Activated naive CD8-positive, alpha-beta T cell treated with anti-CD3 and anti-CD28 coated beads for 36 hours (primary cell): ENCODE data around the gene SLC7A14. TPM values are rescaled to one million over a fixed set of nuclear protein-coding genes. Genes with fewer than 3 reads are reported as not detected.

Experiments used
- DNase-seq: peaks from one replicate; pipeline ENCODE4 v3.0.0; 2021
- H3K27ac Mint-ChIP-seq: one replicate; pipeline ENCODE4 v1.8.0; 2022; ENCODE audit warnings: mild to moderate bottlenecking, moderate library complexity, mixed read lengths
- H3K27me3 Mint-ChIP-seq: one replicate; pipeline ENCODE4 v1.8.0; 2022; ENCODE audit warnings: mild to moderate bottlenecking, mixed read lengths
- H3K36me3 Mint-ChIP-seq: one replicate; pipeline ENCODE4 v1.8.0; 2021; ENCODE audit warnings: mild to moderate bottlenecking, mixed read lengths
- H3K4me1 Mint-ChIP-seq: one replicate; pipeline ENCODE4 v1.8.0; 2021; ENCODE audit warnings: mixed read lengths
- H3K4me3 Mint-ChIP-seq: one replicate; pipeline ENCODE4 v1.8.0; 2022; ENCODE audit warnings: mild to moderate bottlenecking, moderate library complexity, mixed read lengths
- H3K9me3 Mint-ChIP-seq: one replicate; pipeline ENCODE4 v1.8.0; 2022; ENCODE audit warnings: mixed read lengths
- total RNA-seq, 2 experiments: library from RNA; stranded (reverse); gene quantifications; one replicate each; pipeline ENCODE4 v1.2.3, GENCODE V29; 2021

SLC7A14 gene
- not detected for total RNA-seq

DNA sequence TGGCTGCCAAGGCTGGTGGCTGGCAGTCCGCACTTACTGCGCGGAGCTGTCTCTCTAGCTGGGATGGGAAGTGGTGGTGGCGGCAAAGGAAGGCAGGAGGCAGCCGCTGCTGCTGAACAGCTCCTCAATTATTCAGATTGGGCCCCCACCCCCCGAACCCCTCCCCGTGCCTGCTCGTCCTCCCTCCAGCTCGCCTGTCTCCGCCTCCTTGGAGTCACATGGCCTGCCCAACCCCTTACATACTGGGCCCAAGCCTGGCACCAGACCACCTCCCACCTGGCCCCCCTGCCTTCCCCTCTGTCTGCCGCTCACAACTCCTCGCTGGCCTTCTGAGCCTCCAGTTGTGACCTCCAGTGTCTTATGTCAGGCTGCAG is at the start of gene SLC7A14:
Gene SLC7A14, minus strand, starts transcription at position 139 of the 374 bp plus-strand sequence. CDS start 59,139 bp downstream, outside the sequence.
- Mint-ChIP-seq H3K4me1 (no peaks in the 10 kb centered on the region), H3K27me3 (peaks cover 70% of the 10 kb centered on the region), H3K4me3 (no peak within 1 kb of the TSS), H3K36me3 (peaks cover 5% of the 10 kb centered on the region), H3K9me3 (no peaks in the 10 kb centered on the region), H3K27ac (no peak within 1 kb of the TSS)
- DNase-seq, result no peak

DNA sequence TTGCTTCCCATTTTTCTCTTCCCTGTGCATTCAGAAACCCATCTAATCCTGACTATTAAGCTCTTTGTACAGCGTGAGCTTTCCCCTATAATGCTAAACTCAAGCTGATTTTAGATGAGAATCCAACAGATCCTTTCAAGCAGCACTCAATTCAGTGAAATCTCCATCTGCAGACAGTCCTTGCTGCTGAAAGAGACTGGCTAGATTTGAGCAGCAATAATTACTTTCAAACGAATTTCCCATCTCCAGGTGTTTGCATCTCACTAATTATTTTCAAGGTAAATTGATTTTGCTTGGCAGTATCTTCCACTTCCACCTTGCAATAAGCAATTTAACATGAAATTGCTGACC is 49.5 kb upstream of the SLC7A14 start:
- no peak overlapping the region for H3K4me3 Mint-ChIP-seq
- peaks cover 2% of the 10 kb centered on the region for H3K4me1 Mint-ChIP-seq
- no peaks in the 10 kb centered on the region for H3K36me3 Mint-ChIP-seq
- no peak for DNase-seq
- H3K27me3 Mint-ChIP-seq, result peaks cover 16% of the 10 kb centered on the region
- no peak overlapping the region for H3K27ac Mint-ChIP-seq
- no peaks in the 10 kb centered on the region for H3K9me3 Mint-ChIP-seq

DNA sequence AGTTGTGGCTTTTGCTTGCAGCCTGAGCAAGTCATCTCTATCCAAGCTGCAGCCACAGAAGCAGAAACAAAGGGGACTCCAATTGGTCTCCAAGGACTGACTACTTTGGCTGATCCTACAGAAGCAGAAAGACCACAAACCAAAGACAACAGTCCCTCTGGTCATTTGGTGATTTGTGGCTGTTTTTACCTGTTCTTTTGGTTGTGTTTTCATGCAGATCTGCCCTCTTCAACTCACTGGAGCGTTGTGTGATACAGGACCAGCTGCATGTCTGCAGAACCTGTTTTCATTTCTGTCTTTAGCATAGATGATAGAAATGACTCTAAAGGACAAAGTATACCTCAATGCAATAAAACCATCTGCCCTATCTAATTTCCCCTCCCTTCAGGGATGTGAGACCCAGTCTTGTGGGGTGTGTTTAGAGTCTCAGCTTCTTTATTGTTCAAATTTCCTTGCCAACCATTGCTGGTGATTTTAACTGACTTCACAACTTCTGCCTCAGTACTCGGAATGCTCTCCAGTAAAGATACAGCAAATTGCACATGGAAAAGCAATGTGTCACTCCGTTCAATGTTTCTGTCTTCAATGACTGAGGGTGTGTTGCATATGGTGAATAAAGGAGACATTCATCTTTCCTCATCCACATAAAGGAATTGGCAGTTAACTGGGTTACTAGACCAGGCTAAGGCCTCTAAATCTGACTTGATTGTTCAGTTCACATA is 48.9 kb upstream of the SLC7A14 start:
- no peak for DNase-seq
- H3K27ac Mint-ChIP-seq, result no peak overlapping the region

DNA sequence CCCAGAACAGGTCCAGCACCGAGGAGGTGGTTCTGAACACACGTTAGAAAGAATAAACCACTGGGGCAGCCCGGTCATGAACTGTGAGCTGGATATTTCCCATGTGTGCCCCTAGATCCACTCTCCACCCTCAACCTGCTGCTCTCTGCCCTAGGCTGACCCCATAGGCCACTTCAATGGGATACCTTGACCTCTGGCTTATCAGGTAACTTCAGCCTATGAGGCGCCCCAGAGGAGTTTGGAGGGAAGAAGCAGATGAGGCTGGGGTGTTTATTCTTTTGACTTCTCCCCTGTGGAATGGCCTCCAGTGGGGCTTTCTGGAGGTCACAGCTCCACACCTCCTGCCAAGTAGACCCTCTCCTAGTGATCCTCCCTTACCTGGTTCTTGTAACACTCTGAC is 47.7 kb upstream of the SLC7A14 start:
- no peaks in the 10 kb centered on the region for H3K9me3 Mint-ChIP-seq
- no peak for DNase-seq

More for the DNA sequence above, 48.9 kb upstream of the SLC7A14 start:
- Mint-ChIP-seq H3K36me3 (no peaks in the 10 kb centered on the region), H3K4me3 (no peak overlapping the region), H3K27me3 (peaks cover 16% of the 10 kb centered on the region), H3K4me1 (peaks cover 2% of the 10 kb centered on the region), H3K9me3 (no peaks in the 10 kb centered on the region)

DNA sequence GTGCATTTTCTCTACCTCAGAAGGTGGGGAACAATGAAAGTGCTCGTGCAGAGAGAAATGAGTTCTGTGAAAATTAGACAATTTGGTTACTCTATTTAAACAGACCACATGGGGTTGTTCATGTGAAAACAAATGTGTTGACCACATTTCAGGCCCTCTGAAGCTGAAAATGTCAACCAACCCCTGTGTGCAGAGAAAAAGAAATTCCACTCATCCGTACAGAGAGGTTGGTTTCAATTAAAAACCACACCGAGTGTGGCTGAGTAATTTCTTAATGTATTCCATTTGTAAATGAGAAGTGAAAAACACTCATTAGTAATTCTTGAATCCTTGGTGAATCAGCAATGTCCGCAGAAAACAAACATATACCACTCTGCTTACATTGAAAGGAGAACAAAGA is 46.9 kb upstream of the SLC7A14 start:
- Mint-ChIP-seq H3K9me3 (no peaks in the 10 kb centered on the region), H3K4me3 (no peak overlapping the region), H3K27ac (no peak overlapping the region), H3K36me3 (no peaks in the 10 kb centered on the region), H3K4me1 (peaks cover 2% of the 10 kb centered on the region), H3K27me3 (peaks cover 21% of the 10 kb centered on the region)
- no peak for DNase-seq

More for the DNA sequence above, 47.7 kb upstream of the SLC7A14 start:
- Mint-ChIP-seq H3K36me3 (no peaks in the 10 kb centered on the region), H3K4me1 (peaks cover 2% of the 10 kb centered on the region), H3K27ac (no peak overlapping the region), H3K4me3 (no peak overlapping the region), H3K27me3 (peaks cover 21% of the 10 kb centered on the region)

DNA sequence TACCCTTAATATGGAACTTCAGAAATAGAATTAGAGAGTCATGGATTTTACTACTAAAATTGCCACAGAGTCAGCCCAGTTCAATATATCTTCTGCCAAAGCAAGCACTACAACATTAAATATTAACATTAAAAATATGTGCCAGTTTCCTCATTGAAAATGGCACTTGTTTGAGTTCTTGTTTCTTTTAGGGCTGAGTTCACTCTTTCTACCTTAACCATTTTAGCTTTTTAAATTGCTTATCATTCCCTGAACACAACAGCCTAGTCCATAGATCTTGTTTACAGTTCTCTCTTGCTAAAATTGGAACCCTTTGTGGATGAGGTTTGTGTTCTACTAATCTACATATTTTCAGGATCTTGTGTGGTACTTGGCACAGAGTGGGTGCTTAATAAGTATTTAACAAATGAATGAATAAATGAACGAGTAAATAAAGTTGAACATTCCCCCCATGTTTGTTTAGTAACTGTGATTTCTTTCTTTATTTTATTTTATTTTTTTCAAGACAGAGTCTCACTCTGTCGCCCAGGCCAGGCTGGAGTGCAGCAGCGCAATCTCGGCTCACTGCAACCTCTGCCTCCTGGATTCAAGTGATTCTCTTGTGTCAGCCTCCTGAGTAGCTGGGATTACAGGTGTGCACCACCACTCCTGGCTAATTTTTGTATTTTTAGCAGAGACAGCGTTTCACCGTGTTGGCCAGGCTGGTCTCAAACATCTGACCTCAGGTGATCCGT is 46.0 kb upstream of the SLC7A14 start:
- H3K27me3 Mint-ChIP-seq, result peaks cover 24% of the 10 kb centered on the region
- H3K27ac Mint-ChIP-seq, result no peak overlapping the region
- H3K4me1 Mint-ChIP-seq, result peaks cover 2% of the 10 kb centered on the region

DNA sequence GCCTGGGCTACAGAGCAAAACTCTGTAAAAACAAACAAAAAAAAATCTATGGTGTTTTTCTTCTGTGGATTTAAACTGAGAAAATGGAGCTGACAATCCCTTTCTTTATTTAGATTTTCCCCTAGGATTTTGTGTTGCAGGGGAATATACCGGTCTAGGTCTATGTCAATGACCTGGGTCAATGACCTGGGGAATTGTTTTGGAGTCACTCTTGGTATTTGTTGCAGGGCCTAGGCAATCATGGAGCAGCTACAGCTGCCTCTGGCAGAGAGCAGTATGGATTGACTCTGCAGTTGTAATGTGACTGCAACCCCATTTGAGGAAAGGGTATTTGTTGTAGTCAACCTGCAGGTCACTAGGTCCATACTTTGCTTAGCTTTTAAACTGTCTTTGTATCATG is 37.6 kb upstream of the SLC7A14 start:
- no peaks in the 10 kb centered on the region for H3K36me3 Mint-ChIP-seq
- peaks cover 2% of the 10 kb centered on the region for H3K9me3 Mint-ChIP-seq
- DNase-seq, result no peak
- H3K27ac Mint-ChIP-seq, result no peak overlapping the region
- H3K4me3 Mint-ChIP-seq, result no peak overlapping the region
- peaks cover 36% of the 10 kb centered on the region for H3K27me3 Mint-ChIP-seq
- H3K4me1 Mint-ChIP-seq, result no peaks in the 10 kb centered on the region

More for the DNA sequence above, 46.0 kb upstream of the SLC7A14 start:
- Mint-ChIP-seq H3K4me3 (no peak overlapping the region), H3K36me3 (no peaks in the 10 kb centered on the region), H3K9me3 (no peaks in the 10 kb centered on the region)
- DNase-seq, result no peak

DNA sequence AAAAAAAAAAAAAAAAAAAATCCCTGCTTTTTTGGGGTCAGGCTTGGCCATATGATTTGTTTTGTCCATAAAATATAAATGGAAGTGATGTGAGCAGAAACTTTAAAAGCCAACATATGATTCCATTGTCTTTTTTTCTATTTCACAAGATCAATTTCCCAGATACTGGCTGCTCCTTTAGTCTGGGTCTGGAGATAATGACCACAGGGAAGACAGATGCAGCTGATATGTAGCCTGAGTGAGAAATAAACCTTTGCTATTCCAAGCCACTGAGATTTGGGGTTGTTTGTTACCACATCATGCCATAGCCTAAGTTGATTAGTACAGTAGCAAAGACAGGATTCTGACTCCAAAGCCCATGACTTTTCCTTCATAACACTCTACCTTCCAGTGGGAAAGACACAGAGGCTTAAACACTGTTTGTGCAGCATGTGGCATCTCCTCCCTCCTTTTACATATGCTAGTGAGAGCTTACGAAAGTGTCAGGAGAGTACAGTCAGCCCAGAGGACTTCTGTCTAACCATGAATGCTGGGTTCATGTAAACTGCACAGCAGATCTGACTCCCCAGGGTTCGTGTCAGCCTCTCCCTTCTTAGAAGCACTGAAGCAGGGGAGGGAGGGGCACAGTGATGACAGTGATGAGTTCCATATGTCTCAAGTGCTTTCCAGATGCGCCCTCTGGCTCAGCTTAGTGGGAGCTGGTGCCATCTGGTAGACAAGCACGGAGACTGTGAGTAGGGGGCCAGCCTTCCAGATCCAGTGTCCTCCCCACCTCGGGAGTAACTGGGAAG is 36.7 kb upstream of the SLC7A14 start:
- Mint-ChIP-seq H3K36me3 (no peaks in the 10 kb centered on the region), H3K27ac (no peak overlapping the region), H3K4me1 (no peaks in the 10 kb centered on the region), H3K9me3 (peaks cover 2% of the 10 kb centered on the region), H3K4me3 (no peak overlapping the region), H3K27me3 (peaks cover 36% of the 10 kb centered on the region)
- no peak for DNase-seq

DNA sequence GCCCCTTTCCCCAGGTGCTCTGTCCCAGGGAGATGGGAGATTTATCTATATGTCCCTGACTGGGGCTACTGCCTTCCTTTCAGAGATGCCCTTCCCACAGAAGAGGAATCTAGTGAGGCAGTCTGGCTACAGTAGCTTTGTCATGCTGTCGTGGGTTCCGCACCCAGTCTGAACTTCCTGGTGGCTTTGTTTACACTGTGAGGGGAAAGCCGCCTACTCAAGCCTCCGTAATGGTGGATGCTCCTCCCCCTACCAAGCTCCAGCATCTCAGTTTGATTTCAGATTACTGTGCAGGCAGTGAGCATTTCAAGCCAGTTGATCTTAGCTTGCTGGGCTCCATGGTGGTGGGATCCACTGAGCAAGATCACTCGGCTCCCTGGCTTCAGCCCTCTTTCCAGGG is 35.4 kb upstream of the SLC7A14 start:
- H3K27ac Mint-ChIP-seq, result no peak overlapping the region
- DNase-seq, result no peak
- no peak overlapping the region for H3K4me3 Mint-ChIP-seq
- no peaks in the 10 kb centered on the region for H3K4me1 Mint-ChIP-seq
- no peaks in the 10 kb centered on the region for H3K36me3 Mint-ChIP-seq
- H3K27me3 Mint-ChIP-seq, result peaks cover 31% of the 10 kb centered on the region
- peaks cover 2% of the 10 kb centered on the region for H3K9me3 Mint-ChIP-seq

DNA sequence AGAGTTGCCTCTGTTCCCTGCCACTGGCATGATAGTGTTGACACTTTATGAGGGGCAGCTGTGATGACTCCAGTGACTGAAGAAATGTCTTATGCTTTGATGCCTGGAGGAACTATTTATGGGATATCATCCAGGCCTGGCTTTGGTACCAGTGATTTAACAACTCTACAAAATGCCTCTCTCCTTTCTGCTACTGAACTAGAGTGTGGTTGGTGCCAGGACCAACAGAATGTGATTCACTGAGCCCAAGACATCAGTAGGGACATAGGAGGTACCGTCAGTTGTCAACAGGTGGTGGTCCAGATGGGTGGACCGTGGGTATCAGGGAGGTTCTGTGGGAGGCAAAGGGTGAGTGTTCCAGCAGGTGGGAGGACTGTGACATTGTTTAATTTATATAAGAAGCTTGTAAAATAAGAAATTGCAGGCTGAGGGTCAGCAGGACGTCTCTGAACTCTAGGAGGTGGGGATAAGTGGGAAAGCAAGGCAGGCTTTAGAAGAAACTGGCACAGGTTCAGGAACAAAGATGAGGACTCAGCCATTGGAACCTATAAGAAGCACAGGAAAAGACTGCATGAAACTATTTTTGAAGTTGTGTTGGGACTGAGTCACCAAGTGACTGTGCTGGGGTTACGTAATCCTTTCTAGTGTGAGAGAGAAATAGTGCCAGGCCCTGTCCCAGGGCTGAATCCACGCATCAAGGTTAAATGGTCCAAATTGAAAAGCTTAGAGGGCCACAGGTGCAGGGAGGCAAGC is 28.5 kb upstream of the SLC7A14 start:
- H3K27ac Mint-ChIP-seq, result no peak overlapping the region
- no peak for DNase-seq
- H3K36me3 Mint-ChIP-seq, result no peaks in the 10 kb centered on the region
- no peaks in the 10 kb centered on the region for H3K4me1 Mint-ChIP-seq
- H3K9me3 Mint-ChIP-seq, result peaks cover 3% of the 10 kb centered on the region
- H3K27me3 Mint-ChIP-seq, result peaks cover 20% of the 10 kb centered on the region
- H3K4me3 Mint-ChIP-seq, result no peak overlapping the region

DNA sequence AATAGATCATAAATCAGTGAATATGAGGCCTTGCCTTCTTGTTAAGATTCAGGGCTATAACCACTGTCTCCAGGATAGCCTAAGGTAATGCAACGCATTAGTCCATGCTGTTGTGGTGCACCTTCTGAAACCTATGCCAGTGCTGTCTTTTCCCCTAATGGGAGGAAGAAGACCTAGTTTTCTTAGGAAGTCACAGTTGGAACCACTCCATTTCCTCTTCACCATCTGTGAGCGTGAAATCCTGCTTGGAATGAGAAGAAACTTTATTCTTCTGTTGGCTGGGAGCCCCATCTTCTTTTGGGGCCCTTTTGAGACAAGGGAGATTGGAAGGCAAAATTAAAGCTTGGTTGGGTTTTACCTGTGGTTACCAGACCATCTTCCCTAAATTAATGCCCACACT is 25.9 kb upstream of the SLC7A14 start:
- Mint-ChIP-seq H3K27ac (no peak overlapping the region), H3K36me3 (no peaks in the 10 kb centered on the region), H3K27me3 (peaks cover 18% of the 10 kb centered on the region), H3K9me3 (peaks cover 3% of the 10 kb centered on the region), H3K4me3 (no peak overlapping the region), H3K4me1 (no peaks in the 10 kb centered on the region)
- no peak for DNase-seq

DNA sequence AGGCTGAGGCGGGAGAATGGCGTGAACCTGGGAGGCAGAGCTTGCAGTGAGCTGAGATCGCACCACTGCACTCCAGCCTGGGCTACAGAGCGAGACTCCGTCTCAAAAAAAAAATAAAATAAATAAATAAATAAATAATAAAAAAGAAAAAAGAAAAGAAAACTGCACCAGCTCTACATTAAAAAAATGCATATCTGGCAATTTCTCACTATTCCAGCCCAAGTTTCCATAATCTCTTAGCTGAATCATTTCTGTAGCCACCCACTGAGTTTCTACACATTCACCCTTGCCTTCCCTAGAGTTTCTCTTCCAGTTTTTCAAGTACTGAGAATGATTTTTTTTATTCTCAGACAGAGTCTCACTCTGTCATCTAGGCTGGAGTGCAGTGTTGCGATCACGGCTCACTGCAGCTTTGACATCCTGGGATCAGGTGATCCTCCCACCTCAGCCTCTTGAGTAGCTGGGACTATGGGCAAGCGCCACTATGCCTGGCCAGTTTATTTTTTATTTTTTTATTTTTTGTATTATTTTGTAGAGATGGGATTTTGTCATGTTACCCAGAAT is 24.5 kb upstream of the SLC7A14 start:
- no peak for DNase-seq
- Mint-ChIP-seq H3K36me3 (no peaks in the 10 kb centered on the region), H3K4me1 (no peaks in the 10 kb centered on the region), H3K4me3 (no peak overlapping the region), H3K9me3 (no peaks in the 10 kb centered on the region), H3K27ac (no peak overlapping the region), H3K27me3 (peaks cover 22% of the 10 kb centered on the region)

DNA sequence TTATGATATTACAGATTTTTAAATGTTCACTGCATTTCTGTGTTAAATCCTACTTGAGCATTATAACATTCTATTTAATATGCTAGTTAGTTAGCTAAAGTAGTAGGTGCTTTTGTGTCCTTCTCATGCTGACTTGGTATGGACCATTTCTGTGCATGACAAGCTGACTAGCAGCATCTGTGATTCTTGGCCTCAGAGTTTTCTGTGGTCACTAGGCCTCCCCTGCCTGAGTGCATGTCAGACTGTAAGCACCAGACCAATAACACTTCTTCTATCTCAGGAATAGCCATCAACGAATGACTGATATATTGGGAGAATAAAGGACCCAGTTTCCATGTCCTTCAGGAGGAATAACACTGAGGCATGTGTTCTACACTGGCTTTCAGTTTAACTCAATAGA is 22.6 kb upstream of the SLC7A14 start:
- Mint-ChIP-seq H3K4me1 (no peaks in the 10 kb centered on the region), H3K27ac (no peak overlapping the region), H3K36me3 (no peaks in the 10 kb centered on the region), H3K9me3 (no peaks in the 10 kb centered on the region), H3K27me3 (peaks cover 29% of the 10 kb centered on the region), H3K4me3 (no peak overlapping the region)
- no peak for DNase-seq

DNA sequence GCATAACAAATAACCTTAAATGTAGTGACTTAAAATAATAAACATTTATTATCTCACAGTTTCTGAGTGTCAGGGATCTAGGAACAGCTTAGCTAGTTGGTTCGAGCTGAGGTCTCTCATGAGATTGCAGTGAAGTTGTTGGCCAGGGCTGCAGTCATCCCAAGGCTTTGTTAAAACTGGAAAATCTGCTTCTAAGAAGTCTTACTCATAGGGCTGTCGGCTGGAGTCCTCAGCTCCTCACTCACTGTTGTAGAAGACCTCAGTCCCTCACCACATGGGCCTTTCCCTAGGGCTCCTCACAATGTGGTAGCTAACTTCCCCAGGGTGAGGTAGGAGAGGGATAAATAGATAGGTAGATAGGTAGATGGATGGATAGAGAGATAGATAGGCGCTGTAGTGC is 20.8 kb upstream of the SLC7A14 start:
- Mint-ChIP-seq H3K4me1 (no peaks in the 10 kb centered on the region), H3K9me3 (no peaks in the 10 kb centered on the region), H3K36me3 (no peaks in the 10 kb centered on the region), H3K27ac (no peak overlapping the region), H3K4me3 (no peak overlapping the region), H3K27me3 (peaks cover 17% of the 10 kb centered on the region)
- no peak for DNase-seq
